GM03348 (cell line): ENCODE results near the gene CETN3.
"Not testable (repeated sequence)": the region's sequence is repeated elsewhere in the genome, so short reads cannot be mapped to it uniquely, and the experiment has no call there.

Experiments
- DNase-seq: peaks from one replicate; pipeline ENCODE4 v3.0.0; 2012; ENCODE audit warnings: low spot score

The CETN3 gene

GRCh38 chr5:90383903-90384302 is 25.7 kb downstream of the CETN3 start:
- no peak for DNase-seq

- DNase-seq = no peak
These were observed 28.2 kb downstream of the CETN3 start for GRCh38 chr5:90381213-90381929.

- no peak for DNase-seq
These were observed 29.9 kb downstream of the CETN3 start for GRCh38 chr5:90379652-90380051.

GRCh38 chr5:90378752-90379151 is 30.8 kb downstream of the CETN3 start:
- no peak for DNase-seq

- DNase-seq = not testable (repeated sequence)
These were observed 38.3 kb downstream of the CETN3 start for GRCh38 chr5:90371269-90371668.

GRCh38 chr5:90368454-90369246 is 40.9 kb downstream of the CETN3 start:
- no peak for DNase-seq

GRCh38 chr5:90367879-90368278 is 41.7 kb downstream of the CETN3 start:
- DNase-seq = no peak

- DNase-seq = no peak
These were observed 42.6 kb downstream of the CETN3 start for GRCh38 chr5:90366948-90367347.

- DNase-seq = no peak
These were observed 44.2 kb downstream of the CETN3 start for GRCh38 chr5:90365328-90365727.

GRCh38 chr5:90359073-90359920 is 50.3 kb downstream of the CETN3 start:
- no peak for DNase-seq

- DNase-seq = no peak
These were observed 52.9 kb downstream of the CETN3 start for GRCh38 chr5:90356622-90357021.

GRCh38 chr5:90356176-90356575 is 53.4 kb downstream of the CETN3 start:
- no peak for DNase-seq

GRCh38 chr5:90355635-90356034 is 53.9 kb downstream of the CETN3 start:
- DNase-seq = no peak

- DNase-seq = no peak
These were observed 56.3 kb downstream of the CETN3 start for GRCh38 chr5:90353254-90353653.

- no peak for DNase-seq
These were observed 58.5 kb downstream of the CETN3 start for GRCh38 chr5:90351101-90351500.

- DNase-seq = no peak
These were observed 62.1 kb downstream of the CETN3 start for GRCh38 chr5:90347462-90347861.

GRCh38 chr5:90345684-90346083 is 63.9 kb downstream of the CETN3 start:
- DNase-seq = no peak

- DNase-seq = no peak
These were observed 64.9 kb downstream of the CETN3 start for GRCh38 chr5:90344689-90345088.

GRCh38 chr5:90343731-90344130 is 65.8 kb downstream of the CETN3 start:
- not testable (repeated sequence) for DNase-seq

- no peak for DNase-seq
These were observed 67.0 kb downstream of the CETN3 start for GRCh38 chr5:90342576-90342975.
